Activated CD4-positive, alpha-beta T cell treated with anti-CD3 and anti-CD28 coated beads, Interleukin-2, Interleukin-4, amounts not matched to agents 100 ng/mL and 50 ng/mL, durations not matched to agents 16 hours and 8 hours (primary cell): Measurements from ENCODE around the gene IFI44L.
A peak's percentile ranks its signal among the peaks of the same experiment; 100 is the strongest.

Experiments
- DNase-seq: peaks from one replicate; pipeline ENCODE4 v3.0.0-alpha.2; 2020; ENCODE audit warnings: low spot score

IFI44L gene

GRCh38 chr1:78641558-78641957, 21.3 kb downstream of the IFI44L start:
- DNase-seq, result no peak

- no peak for DNase-seq
These were observed 25.5 kb downstream of the IFI44L start for GRCh38 chr1:78645723-78646122.

GRCh38 chr1:78647238-78647637, 27.0 kb downstream of the IFI44L start:
- DNase-seq, result no peak

GRCh38 chr1:78649628-78650027, 29.4 kb downstream of the IFI44L start, which contains the start of gene IFI44:
IFI44 (plus strand) TSS chr1:78649831; CDS start chr1:78650196, 365 bp downstream.
- DNase-seq, result peak; percentile 73

GRCh38 chr1:78650114-78650660, 29.9 kb downstream of the IFI44L start:
- DNase-seq, result no peak

- peak; percentile 17 for DNase-seq
These were observed 31.0 kb downstream of the IFI44L start for GRCh38 chr1:78651241-78651640.

- DNase-seq, result no peak
These were observed 31.8 kb downstream of the IFI44L start for GRCh38 chr1:78652019-78652560.

- DNase-seq, result no peak
These were observed 38.7 kb downstream of the IFI44L start for GRCh38 chr1:78658901-78659300.

- DNase-seq, result no peak
These were observed 43.7 kb downstream of the IFI44L start for GRCh38 chr1:78663923-78664322.

GRCh38 chr1:78664763-78665162, 44.5 kb downstream of the IFI44L start:
- no peak for DNase-seq

- no peak for DNase-seq
These were observed 45.6 kb downstream of the IFI44L start for GRCh38 chr1:78665809-78666208.

GRCh38 chr1:78667939-78668338, 47.7 kb downstream of the IFI44L start:
- no peak for DNase-seq

- DNase-seq, result no peak
These were observed 48.2 kb downstream of the IFI44L start for GRCh38 chr1:78668427-78668826.

GRCh38 chr1:78672428-78672827, 52.2 kb downstream of the IFI44L start:
- DNase-seq, result no peak

- DNase-seq, result no peak
These were observed 52.9 kb downstream of the IFI44L start for GRCh38 chr1:78673120-78673519.

- DNase-seq, result peak; percentile 62
These were observed 56.2 kb downstream of the IFI44L start for GRCh38 chr1:78676347-78676982.

- DNase-seq, result no peak
These were observed 56.7 kb downstream of the IFI44L start for GRCh38 chr1:78676993-78677392.

- no peak for DNase-seq
These were observed 57.5 kb downstream of the IFI44L start for GRCh38 chr1:78677788-78678187.

- DNase-seq, result no peak
These were observed 58.1 kb downstream of the IFI44L start for GRCh38 chr1:78678324-78678723.

GRCh38 chr1:78681265-78681664, 61.0 kb downstream of the IFI44L start:
- DNase-seq, result no peak

- DNase-seq, result no peak
These were observed 62.2 kb downstream of the IFI44L start for GRCh38 chr1:78682496-78682895.

GRCh38 chr1:78683079-78683478, 62.8 kb downstream of the IFI44L start:
- no peak for DNase-seq

- no peak for DNase-seq
These were observed 67.1 kb downstream of the IFI44L start for GRCh38 chr1:78687315-78687714.

- DNase-seq, result no peak
These were observed 67.7 kb downstream of the IFI44L start for GRCh38 chr1:78687914-78688313.
